NCI-H187 (cell line): ENCODE measurements around the gene C19orf12.

ENCODE experiments used
- DNase-seq, 2 experiments: peaks; one replicate each; lab custom pipeline; 2025; lab: John Stamatoyannopoulos, UW

C19orf12 gene

DNA sequence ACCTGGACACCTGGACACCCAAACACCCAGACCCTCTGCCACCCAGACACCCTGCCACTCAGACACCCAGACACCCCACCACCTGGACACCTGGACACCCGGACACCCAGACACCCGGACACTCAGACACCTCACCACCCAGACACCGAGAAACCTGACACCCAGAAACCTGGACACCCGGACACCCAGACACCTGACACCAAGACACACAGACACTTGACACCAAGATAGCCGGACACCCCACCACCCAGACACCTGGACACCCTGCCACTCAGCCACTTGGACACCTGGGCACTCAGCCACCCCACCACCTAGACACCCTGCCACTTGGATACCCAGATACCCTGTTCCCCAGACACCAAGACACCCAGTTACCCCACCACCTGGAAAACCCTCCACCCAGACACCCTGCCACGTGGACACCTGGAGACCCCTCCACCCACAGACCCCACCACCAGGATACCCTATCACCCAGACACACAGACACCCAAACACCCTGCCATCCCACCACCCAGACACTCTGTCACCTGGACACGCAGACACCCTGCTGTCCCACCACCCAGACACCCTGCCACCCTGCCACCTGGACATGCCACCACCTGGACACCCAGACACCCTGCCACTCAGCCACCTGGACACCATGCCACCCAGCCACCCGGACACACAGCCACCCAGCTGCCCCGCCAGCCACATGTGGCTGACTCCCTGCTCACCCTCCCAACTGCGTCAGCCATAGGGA, 17.4 kb downstream of the C19orf12 start:
- no peak for DNase-seq

GRCh38 chr19:29696565-29696846, 18.6 kb downstream of the C19orf12 start:
- DNase-seq, result no peak

- no peak for DNase-seq
Observed at GRCh38 chr19:29695765-29696564, 19.1 kb downstream of the C19orf12 start.

DNA sequence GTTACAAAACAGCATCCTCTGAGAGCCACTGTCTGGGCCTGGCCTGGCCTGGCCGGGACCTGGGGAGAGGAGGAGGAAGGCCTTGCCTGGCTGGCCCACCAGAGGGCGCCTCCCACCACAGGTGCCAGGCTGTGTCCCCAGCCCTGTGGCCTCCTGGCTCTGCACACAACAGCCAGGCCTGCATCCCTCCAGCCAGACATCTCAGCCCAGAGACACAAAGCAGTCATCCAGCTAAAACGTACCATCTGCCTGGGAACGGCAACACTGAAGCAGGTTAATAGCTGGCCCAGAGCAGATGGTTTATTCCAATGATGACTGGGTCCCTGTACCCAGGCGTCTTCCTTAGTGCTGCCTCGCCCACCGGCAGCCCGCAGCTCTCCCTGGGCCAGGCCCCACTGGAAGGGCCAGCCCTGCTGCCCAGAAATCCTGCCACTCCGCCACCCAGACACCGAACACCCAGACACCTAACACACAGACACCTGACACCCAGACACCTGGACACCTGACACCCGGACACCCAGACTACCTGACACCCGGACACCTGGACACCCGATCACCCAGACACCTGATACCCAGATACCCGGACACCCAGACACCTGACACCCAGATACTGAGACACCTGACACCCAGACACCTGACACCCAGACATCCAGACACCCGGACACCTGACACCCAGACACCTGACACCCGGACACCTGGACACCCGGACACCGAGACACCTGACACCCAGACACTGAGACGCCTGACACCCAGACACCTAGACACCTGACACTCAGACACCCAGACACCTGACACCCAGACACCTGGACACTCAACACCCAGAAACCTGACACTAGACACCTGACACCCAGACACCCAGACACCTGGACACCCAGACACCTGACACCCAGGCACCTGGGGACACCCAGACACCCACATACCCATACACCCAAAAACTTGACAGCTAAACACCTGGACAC, 20.1 kb downstream of the C19orf12 start:
- DNase-seq, result peak in 1 of 2 experiments; percentile 34

DNA sequence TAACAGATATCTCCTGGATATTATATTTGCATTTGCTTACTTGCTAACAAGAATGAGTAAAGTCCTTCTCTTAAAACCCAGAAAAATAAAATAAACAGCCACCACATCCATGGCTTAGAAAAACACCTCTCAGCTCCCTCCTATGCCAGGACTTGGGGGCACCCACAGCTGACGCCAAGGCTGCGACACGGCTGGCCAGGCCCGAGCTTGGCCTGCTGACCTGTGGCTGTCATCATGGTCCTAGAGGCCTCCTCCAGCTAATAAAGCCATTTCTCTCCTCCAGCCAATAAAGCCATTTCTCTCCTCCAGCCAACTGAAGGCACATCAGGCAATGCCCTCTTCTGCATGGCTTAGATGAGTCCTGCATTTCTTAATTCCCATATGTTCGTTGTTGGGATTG, 20.9 kb downstream of the C19orf12 start:
- DNase-seq, result no peak

- DNase-seq, result no peak
Observed at GRCh38 chr19:29690842-29691241, 24.2 kb downstream of the C19orf12 start.

- DNase-seq, result no peak
Observed at GRCh38 chr19:29687897-29688728, 26.9 kb downstream of the C19orf12 start.

- DNase-seq, result no peak
Observed at GRCh38 chr19:29687244-29687896, 27.7 kb downstream of the C19orf12 start.

- no peak for DNase-seq
Observed at GRCh38 chr19:29686285-29686805, 28.7 kb downstream of the C19orf12 start.

DNA sequence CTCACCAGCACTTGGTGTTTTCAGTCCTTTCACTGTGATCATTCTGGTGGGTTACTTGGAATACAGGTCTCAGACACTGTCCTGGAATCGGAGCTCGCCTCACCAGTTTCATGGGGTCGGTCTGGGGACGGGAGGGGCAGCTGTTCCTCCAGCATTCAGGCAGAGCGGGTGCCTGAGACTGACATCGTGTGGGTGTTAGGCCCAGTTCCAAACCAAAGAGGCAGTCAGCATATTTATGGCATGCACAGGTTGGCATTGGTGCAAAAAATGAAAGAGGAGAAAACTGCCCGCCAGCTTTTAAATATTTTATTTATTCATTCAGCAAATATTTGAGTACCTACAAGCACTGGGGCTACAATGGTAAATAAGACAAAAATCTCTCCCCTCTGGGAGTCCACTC, 29.7 kb downstream of the C19orf12 start:
- DNase-seq, result no peak

DNA sequence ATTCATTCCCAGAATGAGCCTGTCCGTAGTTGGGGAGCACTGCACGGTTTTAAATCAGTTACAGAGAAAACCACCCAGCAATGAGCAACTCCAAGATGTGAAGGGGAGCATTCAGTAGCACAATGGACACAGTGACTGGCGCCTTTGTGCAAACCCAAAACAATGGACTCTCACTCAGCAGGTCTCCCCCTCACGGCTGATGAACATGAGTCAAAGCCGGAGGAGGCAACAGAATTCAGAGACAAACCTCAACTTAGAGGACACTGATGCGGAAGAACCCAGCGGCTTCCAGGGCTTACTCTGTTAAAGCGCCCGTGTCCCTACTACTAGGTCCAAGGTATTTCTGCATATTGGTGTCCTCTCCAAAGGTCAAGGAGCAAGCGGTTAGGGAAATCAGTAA, 32.1 kb downstream of the C19orf12 start:
- no peak for DNase-seq

GRCh38 chr19:29682236-29682895, 32.7 kb downstream of the C19orf12 start:
- DNase-seq, result no peak

- DNase-seq, result no peak
Observed at GRCh38 chr19:29681422-29682235, 33.4 kb downstream of the C19orf12 start.

DNA sequence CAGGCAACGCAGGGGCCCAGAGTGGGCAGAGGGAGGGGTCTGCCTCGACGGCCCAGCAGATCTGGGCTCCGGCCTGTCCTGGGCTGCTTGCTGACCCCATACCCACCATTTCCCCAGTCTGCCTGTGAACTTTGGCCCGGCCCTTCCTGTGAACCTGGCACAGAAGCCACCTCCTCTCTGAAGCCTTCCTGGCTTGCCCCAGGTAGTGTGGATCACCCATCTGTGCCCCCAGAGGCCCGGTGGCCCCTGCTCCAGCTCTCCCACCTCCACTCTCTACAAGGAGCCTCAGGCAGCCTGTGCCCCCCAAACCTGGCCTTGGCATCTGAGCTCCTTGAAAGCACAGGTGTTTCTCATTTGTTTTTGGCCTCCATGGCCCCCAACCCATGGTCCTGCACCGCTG, 34.1 kb downstream of the C19orf12 start:
- DNase-seq, result no peak

GRCh38 chr19:29680447-29680846, 34.6 kb downstream of the C19orf12 start:
- DNase-seq, result no peak

- DNase-seq, result no peak
Observed at GRCh38 chr19:29679598-29680210, 35.4 kb downstream of the C19orf12 start.

DNA sequence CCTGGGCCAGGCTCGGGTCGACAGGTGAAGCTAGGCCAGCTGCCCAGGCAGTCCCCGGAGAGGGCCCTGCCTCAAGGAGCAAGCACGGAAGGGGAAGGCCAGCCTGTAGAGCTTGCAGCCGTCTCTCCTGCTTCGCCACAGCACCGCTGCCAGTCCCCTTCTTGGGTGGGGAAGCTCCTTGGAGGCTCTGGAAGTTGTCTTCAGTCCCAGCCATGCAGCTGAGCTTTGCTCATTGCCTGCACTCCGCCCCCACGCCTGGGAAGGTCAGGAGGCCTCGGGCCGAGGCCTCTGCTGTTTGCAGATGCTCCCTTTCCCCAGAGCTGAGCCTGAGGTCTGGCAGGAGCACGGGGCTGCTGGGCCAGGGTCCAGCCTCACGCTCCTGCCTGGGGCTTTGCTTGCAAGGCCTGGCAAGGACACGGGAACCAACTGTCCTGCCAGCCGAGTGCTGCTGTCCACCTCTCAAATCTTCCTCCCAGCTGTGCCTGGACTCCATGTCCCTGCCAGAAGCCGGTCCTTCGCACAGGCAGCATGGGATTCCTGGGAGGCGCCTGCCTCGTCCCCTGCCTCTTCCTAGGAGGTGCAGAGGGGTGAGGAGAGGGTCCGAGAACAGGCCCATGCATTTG, 36.5 kb downstream of the C19orf12 start:
- no peak for DNase-seq

GRCh38 chr19:29677001-29677817, 37.9 kb downstream of the C19orf12 start:
- no peak for DNase-seq
